ENCODE measurements around the gene GPD1L.
"Not testable (repeated sequence)": the region's sequence is repeated elsewhere in the genome, so short reads cannot be mapped to it uniquely, and the experiment has no call there.

GPD1L gene

GRCh38 chr3:32106929-32107362 is 526 bp downstream of the GPD1L start:
- DNase-seq, result no peak

GRCh38 chr3:32108224-32108623 is 1.8 kb downstream of the GPD1L start:
- not testable (repeated sequence) for DNase-seq

- DNase-seq, result no peak
Observed at GRCh38 chr3:32109256-32109655, 2.8 kb downstream of the GPD1L start.

- no peak for DNase-seq
Observed at GRCh38 chr3:32110233-32110760, 3.9 kb downstream of the GPD1L start.

GRCh38 chr3:32111560-32111959 is 5.1 kb downstream of the GPD1L start:
- no peak for DNase-seq

- no peak for DNase-seq
Observed at GRCh38 chr3:32113566-32113965, 7.1 kb downstream of the GPD1L start.

- no peak for DNase-seq
Observed at GRCh38 chr3:32113981-32114545, 7.6 kb downstream of the GPD1L start.

GRCh38 chr3:32114546-32115386 is 8.3 kb downstream of the GPD1L start:
- not testable (repeated sequence) for DNase-seq

- DNase-seq, result no peak
Observed at GRCh38 chr3:32117320-32117719, 10.9 kb downstream of the GPD1L start.

- no peak for DNase-seq
Observed at GRCh38 chr3:32118215-32118614, 11.8 kb downstream of the GPD1L start.

- peak; percentile 27 for DNase-seq
Observed at GRCh38 chr3:32120471-32120870, 14.1 kb downstream of the GPD1L start.

- DNase-seq, result no peak
Observed at GRCh38 chr3:32121137-32121536, 14.7 kb downstream of the GPD1L start.

- no peak for DNase-seq
Observed at GRCh38 chr3:32123620-32124019, 17.2 kb downstream of the GPD1L start.

GRCh38 chr3:32125012-32125411 is 18.6 kb downstream of the GPD1L start:
- DNase-seq, result no peak

GRCh38 chr3:32126305-32127015 is 20.0 kb downstream of the GPD1L start:
- no peak for DNase-seq

- no peak for DNase-seq
Observed at GRCh38 chr3:32127219-32127826, 20.9 kb downstream of the GPD1L start.

GRCh38 chr3:32128936-32129335 is 22.5 kb downstream of the GPD1L start:
- DNase-seq, result no peak

GRCh38 chr3:32129832-32130231 is 23.4 kb downstream of the GPD1L start:
- no peak for DNase-seq

- no peak for DNase-seq
Observed at GRCh38 chr3:32132121-32132520, 25.7 kb downstream of the GPD1L start.

- DNase-seq, result no peak
Observed at GRCh38 chr3:32132706-32133105, 26.3 kb downstream of the GPD1L start.

- no peak for DNase-seq
Observed at GRCh38 chr3:32136703-32137102, 30.3 kb downstream of the GPD1L start.

- DNase-seq, result no peak
Observed at GRCh38 chr3:32137870-32138269, 31.4 kb downstream of the GPD1L start.

GRCh38 chr3:32138545-32139104 is 32.2 kb downstream of the GPD1L start:
- peak; percentile 19 for DNase-seq

Measured in GDM1 (cell line).